GM19023 (cell line): ENCODE data around the gene IRF5.
A peak's percentile ranks its signal among the peaks of the same experiment; 100 is the strongest.

Experiments used
- ATAC-seq: cut with Tn5 transposase; IDR thresholded peaks from one replicate; pipeline ENCODE4 v1.9.1; 2021; ENCODE audit warnings: mild to moderate bottlenecking, moderate library complexity; ENCODE audit not compliant: unreplicated experiment

Gene IRF5

GRCh38 chr7:128937647-128938543 is at the start of gene IRF5:
Gene IRF5, plus strand, starts transcription at chr7:128937927. Its CDS starts 4,155 bp downstream, at chr7:128942082.
- no peak for ATAC-seq

- no peak for ATAC-seq
Measured at GRCh38 chr7:128888039-128888755, 49.5 kb upstream of the IRF5 start.

GRCh38 chr7:128888756-128889095 is 49.0 kb upstream of the IRF5 start:
- ATAC-seq, result no peak

GRCh38 chr7:128889121-128889520 is 48.6 kb upstream of the IRF5 start:
- no peak for ATAC-seq

GRCh38 chr7:128890306-128891109 is 47.2 kb upstream of the IRF5 start:
- no peak for ATAC-seq

GRCh38 chr7:128891110-128891941 is 46.4 kb upstream of the IRF5 start:
- no peak for ATAC-seq

- no peak for ATAC-seq
Measured at GRCh38 chr7:128891942-128892269, 45.8 kb upstream of the IRF5 start.

- ATAC-seq, result no peak
Measured at GRCh38 chr7:128892521-128893250, 45.0 kb upstream of the IRF5 start.

- ATAC-seq, result no peak
Measured at GRCh38 chr7:128893251-128894100, 44.3 kb upstream of the IRF5 start.

- ATAC-seq, result no peak
Measured at GRCh38 chr7:128894101-128894440, 43.7 kb upstream of the IRF5 start.

- no peak for ATAC-seq
Measured at GRCh38 chr7:128895320-128895719, 42.4 kb upstream of the IRF5 start.

GRCh38 chr7:128899392-128899791 is 38.3 kb upstream of the IRF5 start:
- ATAC-seq, result no peak

GRCh38 chr7:128900237-128900636 is 37.5 kb upstream of the IRF5 start:
- ATAC-seq, result no peak

- ATAC-seq, result no peak
Measured at GRCh38 chr7:128902761-128903585, 34.8 kb upstream of the IRF5 start.

GRCh38 chr7:128903621-128904361 is 33.9 kb upstream of the IRF5 start:
- ATAC-seq, result no peak

- ATAC-seq, result peak; percentile 50
Measured at GRCh38 chr7:128904381-128905197, 33.1 kb upstream of the IRF5 start.
